GM18951 (cell line): Measurements from ENCODE around the gene MIPOL1.

Experiments used
- POLR2A ChIP-seq: IDR thresholded peaks from 4 replicates; pipeline ENCODE4 v1.6.1; 2011; ENCODE audit warnings: mild to moderate bottlenecking; ENCODE audit not compliant: insufficient read length, insufficient read depth; ENCODE audit errors: extremely low read depth
- in situ Hi-C: fragments of 300-500 bp; cut with MboI; formaldehyde crosslinking; loops from one replicate; pipeline ENCODE4 v1.12.0; 2022; ENCODE audit warnings: low sequenced_read_pairs, mixed read lengths, inconsistent platforms; ENCODE audit not compliant: unreplicated experiment

Gene MIPOL1

DNA sequence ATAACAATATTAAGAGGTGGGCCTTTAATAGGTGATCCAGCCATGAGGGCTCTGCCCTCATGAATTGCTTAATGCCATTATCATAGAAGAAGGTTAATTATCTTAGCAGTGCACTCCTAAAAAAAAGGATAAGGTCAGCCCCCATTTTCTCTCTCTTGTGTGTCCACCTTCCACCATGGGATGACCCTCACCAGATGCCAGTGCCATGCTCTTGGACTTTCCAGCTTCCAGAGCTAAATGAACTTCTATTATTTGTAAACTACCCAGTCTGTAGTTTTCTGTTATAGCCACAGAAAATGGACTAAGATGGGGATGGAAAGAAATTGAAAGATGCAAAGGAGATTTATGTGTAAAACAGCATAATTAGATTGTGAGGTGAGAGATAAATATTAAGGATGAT lies 271.9 kb downstream of the MIPOL1 start:
- in situ Hi-C loops = no loop called here

DNA sequence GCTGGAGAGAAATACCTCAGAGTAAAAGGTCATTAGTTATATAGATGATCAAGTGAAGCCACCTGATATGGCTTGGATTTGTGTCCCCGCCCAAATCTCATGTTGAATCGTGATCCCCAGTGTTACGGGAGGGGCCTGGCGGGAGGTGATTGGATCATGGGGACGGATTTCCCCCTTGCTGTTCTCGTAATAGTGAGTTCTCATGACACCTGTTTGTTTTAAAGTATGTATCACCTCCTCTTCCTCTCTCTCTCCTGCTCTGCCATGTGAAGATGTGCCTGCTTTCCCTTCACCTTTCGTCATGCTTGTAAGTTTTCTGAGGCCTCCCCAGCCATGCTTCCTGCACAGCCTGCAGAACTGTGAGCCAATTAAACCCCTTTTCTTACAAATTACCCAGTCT lies 272.5 kb downstream of the MIPOL1 start:
- TF ChIP-seq POLR2A = no peak

More for the DNA sequence above, 271.9 kb downstream of the MIPOL1 start:
- no peak for TF ChIP-seq POLR2A

DNA sequence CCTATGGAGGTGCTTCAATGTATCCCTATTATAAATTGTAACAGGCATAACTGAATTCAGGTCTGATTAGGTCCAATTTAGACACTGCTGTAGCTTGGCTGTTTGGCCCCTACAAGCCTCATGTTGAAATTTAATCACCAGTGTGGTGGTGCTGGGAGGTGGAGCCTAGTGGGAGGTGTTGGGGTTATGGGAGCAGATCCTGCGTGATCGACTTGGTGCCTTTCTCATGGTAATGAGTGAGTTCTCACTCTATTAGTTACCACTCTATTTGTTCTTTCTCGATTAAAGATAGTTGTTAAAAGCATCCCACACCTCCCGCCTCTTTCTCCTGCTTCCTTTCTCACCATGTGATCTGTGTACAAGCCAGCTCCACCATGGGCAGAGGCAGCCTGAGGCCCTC lies 275.2 kb downstream of the MIPOL1 start:
- in situ Hi-C loops = no loop called here

More for the DNA sequence above, 272.5 kb downstream of the MIPOL1 start:
- in situ Hi-C loops = no loop called here

DNA sequence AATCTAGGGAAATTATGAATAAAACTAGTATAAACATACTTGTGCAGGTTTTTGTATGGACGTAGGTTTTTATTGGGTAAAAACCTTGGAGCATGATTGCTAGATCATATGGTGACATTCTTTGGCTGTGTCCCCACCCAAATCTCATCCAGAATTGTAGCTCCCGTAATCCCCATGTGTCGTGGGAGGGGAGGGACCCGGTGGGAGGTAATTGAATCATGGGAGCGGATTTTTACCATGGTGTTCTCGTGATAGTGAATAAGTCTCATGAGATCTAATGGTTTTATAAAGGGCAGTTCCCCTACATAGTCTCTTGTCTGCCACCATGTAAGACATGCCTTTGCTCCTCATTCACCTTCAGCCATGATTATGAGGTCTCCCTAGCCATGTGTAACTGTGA lies 276.5 kb downstream of the MIPOL1 start:
- no peak for TF ChIP-seq POLR2A
- in situ Hi-C loops = no loop called here

More for the DNA sequence above, 275.2 kb downstream of the MIPOL1 start:
- no peak for TF ChIP-seq POLR2A

DNA sequence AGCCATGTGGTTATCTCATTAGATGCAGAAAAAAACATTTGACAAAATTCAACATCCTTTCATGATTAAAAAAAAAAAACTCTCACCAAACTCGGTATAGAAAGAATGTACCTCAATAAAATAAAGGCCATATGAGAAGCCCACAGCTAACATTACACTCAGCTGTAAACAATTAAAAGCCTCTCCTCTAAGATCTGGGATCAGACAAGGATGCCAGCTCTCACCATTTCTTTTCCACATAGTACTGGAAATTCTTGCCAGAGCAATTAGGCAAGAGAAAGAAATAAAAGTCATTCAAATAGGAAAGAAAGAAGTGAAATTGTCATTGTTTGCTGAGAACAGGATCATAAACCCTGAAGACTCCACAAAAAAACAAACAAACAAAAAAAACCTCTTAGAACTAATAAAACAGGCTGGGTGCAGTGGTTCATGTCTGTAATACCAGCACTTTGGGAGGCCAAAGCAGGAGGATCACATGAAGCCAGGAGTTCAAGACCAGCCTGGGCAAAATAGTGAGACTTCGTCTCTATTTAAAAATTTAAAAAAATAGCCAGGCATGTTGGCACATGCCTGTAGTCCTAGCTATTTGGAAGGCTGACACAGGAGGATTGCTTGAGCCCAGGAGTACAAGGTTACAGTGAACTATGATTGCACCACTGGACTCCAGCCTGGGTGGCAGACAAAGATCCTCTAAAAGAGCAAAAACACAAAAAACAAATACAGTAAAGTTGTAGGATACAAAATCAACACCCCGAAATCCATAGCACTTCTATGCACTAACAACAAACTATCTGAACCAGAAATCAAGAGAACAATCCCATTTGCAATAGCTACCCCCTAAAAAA lies 282.9 kb downstream of the MIPOL1 start:
- TF ChIP-seq POLR2A = no peak
- in situ Hi-C loops = no loop called here

DNA sequence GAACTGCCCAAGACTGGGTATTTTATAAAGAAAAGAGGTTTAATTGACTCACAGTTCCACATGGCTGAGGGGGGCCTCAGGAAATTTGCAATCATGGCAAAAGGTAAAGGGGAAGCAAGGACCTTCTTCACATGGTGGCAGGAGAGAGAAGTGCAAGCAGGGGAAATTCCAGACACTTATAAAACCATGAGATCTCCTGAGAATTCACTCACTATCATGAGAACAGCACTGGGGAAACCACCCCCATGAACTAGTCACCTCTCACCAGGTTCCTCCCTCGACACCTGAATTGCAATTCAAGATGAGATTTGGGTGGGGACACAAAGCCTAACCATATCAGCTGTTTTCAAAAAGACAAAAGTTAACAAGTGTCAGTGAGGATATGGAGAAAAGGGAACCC lies 284.7 kb downstream of the MIPOL1 start:
- in situ Hi-C loops = no loop called here
- TF ChIP-seq POLR2A = no peak

DNA sequence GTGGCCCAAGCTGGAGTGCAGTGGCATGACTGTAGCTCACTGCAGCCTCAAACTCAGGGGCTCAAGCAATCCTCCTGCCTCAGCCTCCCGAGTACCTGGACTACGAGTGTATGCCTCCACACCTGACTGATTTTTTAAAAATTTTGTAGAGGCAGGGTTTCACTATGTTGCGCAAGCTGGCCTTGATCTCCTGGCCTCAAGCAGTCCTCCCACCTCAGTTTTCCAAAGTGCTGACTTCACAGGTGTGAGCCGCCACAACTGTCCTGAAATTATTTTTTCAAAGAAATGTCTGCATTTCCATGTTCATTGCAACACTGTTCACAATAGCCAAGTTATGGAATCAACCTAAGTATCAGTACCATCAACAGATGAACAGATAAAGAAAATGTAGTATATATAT lies 285.9 kb downstream of the MIPOL1 start:
- no peak for TF ChIP-seq POLR2A

DNA sequence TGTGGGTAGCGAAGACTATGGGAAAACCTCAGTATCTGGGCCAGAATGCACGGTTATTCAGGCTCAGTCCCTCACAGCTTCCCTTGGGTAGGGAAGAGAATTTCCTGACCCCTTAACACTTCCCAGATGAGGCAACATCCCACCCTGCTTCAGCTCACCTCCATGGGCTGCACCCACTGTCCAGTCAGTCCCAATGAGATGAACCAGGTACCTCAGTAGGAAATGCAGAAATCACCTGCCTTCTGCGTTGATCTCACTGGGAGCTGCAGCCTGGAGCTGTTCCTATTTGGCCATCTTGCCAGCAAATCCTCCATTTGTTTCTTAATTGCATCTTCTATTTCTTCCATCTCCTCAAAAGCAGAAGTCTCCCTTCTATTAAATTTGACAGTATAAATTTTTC lies 292.9 kb downstream of the MIPOL1 start:
- in situ Hi-C loops = no loop called here

More for the DNA sequence above, 285.9 kb downstream of the MIPOL1 start:
- in situ Hi-C loops = no loop called here

DNA sequence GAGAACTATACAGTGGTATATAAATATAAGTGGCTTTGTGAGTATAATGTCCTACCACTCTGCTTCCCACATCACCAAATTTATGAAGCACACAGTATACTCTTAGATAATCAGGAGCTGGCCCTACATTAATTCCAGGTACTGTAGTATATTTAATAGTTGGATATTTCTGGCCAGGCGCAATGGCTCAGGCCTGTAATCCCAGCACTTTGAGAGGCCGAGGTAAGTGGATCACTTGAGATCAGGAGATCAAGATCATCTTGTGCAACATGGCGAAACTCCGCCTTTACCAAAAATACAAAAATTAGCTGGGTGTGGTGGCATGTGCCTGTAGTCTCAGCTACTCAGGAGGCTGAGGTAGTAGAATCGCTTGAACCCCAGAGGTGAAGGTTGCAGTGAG lies 293.3 kb downstream of the MIPOL1 start:
- no peak for TF ChIP-seq POLR2A
- in situ Hi-C loops = no loop called here

More for the DNA sequence above, 292.9 kb downstream of the MIPOL1 start:
- TF ChIP-seq POLR2A = no peak

DNA sequence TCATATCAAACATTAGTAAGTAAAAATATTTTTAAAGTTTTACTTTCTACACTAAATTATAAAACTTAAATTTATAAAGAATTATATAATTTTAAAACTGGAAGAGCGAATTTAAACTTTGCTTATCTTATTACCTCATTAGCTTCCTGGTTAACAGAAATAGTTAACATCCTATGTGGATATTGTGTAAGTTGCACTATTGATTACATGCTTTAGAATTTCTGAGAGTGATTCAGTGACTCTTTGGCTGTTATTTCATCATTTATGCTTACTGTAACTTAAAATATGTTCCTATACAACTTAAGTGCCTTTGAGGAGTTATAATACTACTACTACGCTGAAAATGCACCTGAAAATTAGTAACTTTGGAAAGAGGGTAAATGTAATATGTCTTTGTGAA lies 295.9 kb downstream of the MIPOL1 start:
- in situ Hi-C loops = no loop called here
- no peak for TF ChIP-seq POLR2A

DNA sequence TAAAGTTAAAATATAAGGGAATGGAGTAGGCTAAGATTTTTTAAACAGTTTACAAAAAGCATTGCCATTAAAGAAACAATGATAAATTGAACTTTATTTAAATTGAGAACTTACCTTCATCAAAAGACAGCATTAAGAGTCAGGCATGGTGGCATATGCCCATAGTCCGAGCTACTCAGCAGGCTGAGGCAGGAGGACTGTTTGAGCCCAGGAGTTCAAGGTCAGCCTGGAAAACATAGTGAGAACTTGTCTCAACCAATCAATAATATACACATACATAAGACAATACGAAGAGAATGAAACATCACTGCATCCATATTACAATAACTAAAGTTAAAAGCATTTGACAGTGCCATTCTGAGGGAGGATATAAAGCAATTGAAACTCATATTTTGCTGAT lies 299.7 kb downstream of the MIPOL1 start:
- in situ Hi-C loops = no loop called here
- TF ChIP-seq POLR2A = no peak

DNA sequence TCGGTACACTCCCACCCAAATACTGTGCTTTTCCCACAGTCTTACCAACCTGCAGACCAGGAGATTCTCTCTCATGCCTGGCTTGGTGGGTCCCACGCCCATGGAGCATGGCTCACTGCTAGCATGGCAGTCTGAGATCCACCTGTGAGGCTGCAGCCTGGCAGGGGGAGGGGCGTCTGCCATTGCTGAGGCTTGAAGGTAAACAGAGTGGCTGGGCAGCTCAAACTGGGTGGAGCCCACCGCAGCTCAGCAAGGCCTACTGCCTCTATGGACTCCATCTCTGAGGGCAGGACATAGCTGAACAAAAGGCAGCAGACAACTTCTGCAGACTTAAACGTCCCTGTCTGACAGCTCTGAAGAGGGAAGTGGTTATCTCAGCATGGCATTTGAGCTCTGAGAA lies 304.1 kb downstream of the MIPOL1 start:
- TF ChIP-seq POLR2A = no peak
- in situ Hi-C loops = no loop called here

DNA sequence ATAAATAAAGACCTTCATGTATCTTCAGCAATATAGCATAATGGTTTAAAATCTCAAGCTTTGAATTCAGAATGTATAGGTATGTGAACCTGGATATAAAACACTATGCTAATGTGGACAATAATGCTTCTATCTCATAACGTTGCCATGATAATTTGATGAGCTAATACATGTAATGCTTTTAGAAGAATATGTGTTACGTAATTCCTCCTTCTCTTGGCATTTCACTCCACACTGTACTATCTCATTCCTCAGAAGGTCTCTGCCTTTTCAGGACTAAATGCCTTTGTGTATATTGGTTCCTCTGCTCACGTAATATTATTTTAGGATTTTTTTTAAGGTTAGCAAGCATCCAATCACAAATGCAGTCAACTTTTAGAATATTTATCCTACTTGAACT lies 310.8 kb downstream of the MIPOL1 start:
- in situ Hi-C loops = no loop called here
- no peak for TF ChIP-seq POLR2A

DNA sequence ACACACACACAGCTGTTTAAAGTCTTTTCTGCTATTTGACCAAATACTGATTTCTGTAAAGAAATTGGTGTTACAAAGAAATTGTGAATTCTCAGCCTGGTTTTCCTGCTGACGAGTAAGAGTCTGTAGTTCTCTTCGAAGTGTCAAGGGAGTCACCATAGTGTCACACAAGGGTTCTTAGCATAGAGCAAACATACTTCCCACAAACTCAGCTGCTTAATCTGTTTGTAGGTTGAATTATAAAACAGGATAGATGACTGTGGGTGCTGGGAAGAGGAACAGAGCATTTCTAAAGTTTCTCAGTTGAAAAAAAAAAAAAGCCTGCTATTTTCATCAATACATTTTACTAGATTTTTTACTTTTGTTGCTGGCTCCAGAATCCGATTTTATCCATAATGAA lies 314.4 kb downstream of the MIPOL1 start:
- in situ Hi-C loops = no loop called here
- TF ChIP-seq POLR2A = no peak
